HG02840 (cell line): ENCODE measurements around the gene ZNF594.
"Not testable (repeated sequence)": the region's sequence is repeated elsewhere in the genome, so short reads cannot be mapped to it uniquely, and the experiment has no call there.

Experiments
- ATAC-seq: cut with Tn5 transposase; IDR thresholded peaks from one replicate; pipeline ENCODE4 v1.9.1; 2021; ENCODE audit warnings: mild to moderate bottlenecking, moderate library complexity, moderate number of reproducible peaks; ENCODE audit not compliant: unreplicated experiment, low FRiP score

The ZNF594 gene

DNA sequence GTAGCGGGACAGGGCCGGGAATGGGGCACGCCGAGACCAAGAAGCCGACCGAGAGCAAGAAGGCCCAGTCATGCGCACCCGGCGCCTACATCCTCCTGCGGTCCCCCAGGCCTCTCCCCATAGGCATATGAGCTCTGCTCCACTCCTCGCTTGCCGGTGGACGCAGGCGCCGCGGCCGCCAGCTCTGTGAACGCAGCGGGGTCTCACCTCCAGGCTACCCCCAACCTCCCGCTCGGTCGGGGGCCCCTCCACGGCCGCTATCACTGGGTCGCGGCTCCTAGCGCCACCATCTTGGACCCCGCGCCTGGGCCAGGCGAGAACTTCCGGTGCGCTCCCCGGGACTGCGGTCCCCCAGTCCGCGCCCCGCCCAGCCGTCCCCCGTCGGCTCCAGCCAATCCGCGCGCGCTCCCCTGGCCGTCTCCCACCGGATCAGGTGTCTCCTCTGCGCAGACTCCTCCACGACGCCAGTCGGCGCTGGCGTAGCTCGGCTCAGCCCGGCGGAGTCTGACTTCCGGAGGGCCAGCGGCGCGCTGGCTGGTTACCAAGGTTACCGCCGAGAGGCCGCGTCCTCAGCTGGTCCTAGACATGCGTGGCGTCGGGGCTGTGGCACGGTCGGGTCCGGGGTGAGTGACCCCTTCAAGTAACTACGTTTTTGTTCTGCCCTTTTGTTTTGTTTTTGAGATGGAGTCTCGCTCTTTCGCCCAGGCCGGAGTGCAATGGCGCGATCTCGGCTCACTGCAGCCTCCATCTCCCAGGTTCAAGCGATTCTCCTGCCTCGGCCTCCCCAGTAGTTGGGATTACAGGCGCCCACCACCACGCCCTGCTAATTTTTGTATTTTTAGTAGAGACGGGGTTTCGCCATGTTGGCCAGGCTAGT lies at the start of gene ZNF594:
ZNF594 (minus strand) TSS at position 328 of the 877 bp plus-strand sequence. CDS start 7,612 bp downstream, outside the sequence.
- peak; percentile 89 for ATAC-seq

DNA sequence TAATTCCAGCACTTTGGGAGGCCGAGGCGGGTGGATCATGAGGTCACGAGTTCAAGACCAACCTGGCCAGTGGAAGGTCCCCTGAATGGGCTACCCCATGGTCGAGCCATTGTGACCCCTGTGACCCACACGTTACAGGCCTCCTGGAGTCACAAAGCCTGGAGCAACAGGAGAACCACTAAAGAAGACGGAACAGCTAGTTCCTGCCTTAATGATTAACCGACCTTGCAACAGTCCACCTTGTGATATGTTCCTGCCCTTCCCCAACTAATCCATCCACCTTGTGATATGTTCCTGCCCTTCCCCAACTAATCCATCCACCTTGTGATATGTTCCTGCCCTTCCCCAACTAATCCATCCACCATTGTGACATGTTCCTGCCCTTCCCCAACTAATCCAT lies 48.1 kb upstream of the ZNF594 start:
- not testable (repeated sequence) for ATAC-seq

DNA sequence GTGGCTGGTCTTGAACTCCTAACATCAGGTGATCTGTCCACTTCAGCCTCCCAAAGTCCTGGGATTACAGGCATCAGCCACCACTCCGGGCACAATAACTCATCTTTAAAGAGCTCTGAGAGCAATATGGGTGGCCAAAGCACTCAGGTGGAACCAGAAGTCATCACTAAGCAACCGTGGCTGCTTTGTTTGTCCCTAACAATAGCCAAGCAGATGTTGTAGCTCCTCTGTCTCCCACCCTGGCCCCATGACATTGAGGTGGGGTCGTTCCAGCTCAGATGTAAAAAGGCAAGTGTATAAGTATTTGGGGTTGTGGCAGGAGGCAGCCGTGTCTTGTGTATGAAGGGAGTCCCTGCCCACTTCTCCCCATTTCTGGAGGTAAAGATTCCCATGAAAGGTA lies 46.7 kb upstream of the ZNF594 start:
- ATAC-seq = no peak

DNA sequence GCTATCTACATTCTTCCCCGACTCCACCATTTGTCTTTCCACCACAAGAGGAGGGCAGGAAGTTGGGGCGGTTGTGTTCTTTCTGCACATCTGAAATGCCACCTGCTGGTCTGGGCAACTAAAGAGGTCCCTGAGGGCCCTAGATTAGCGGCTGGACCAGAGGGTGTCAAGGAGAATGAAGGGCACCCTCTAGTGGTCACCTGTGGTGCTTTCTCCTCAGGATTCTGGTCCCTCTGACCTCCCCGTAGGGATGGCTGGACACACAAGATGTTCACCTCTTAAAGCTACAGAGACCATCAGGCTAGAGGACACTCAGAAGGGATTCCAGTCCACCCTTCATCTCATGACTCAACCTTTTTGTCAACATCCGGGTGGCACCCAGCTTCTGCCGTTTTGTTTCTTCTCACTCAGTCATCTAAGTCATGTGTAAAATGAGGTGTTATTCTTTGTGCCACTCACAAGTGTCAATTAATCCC lies 45.9 kb upstream of the ZNF594 start:
- no peak for ATAC-seq

DNA sequence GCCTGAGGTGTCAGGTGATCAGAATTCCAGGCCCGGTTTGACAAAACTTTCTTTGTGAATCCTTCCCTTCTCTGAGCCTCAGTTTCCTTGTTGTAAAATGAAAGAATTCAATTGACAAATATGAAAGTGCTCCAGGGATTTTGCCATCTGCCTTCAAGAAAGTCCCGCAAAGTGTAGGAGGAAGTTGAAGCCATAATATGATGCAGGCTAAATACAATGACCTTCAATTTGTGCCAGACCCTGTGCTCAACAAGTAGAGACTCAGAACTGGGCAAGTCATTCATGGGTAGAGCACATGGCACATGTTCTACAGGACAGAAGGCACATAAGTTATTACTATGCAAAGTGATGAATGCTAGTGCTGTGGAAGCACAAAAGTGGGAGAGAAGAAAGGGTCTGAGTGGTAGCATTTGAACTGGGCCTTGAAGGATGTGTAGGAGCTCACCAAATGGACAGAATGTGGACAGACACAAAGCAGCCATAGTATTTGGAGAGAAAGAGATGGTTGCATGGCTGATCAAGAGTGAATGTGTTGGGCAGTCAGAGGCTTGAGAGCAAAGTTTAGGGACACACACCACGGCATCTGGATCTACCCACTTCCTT lies 45.4 kb upstream of the ZNF594 start:
- ATAC-seq = no peak

DNA sequence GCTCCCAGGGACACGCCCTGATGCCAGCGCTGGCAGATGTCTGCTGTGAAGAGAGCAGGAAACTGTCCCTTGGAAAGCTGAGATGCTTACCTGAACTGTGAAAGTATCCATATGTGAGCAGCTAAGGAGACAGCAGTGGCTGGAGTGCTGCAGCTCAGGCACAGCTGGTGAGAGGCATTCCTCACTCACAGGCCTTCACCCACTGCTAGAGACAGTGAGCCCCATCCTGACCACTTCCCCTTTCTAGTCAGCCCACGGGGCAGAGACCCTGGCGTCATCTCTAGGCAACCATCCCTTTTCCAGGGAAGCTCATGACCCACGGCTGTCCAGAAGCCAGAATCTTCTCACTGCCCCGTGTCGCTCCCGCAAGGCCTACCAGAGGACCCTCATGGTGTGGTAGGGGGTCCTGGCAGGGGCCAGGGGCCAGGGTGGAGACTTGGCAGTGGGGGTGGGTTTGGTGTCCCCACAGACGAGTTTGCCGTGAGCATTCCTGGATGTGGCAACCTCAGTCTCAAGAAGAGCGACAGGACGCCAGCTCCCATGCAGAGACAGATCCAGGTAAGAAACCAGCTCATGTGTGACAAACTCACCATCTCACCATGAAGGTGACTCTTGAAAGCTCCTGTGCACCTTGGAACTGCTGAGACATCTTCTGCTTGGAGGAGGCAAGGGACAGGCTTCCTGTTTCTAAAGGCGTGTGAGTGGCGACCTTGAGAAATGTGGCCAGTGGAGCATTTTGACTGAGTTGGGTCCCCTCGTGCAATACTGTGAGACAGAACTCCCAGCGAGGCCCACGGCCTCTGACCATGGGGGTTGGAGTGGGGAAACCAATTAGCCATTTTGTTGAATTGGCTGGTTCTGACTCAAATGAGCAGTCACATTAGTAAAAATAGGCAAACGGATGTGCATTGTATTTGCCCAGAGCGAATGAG lies 43.2 kb upstream of the ZNF594 start, which contains the start of gene SCIMP:
SCIMP (minus strand) TSS at position 216 of the 932 bp plus-strand sequence; CDS start at position 111, 105 bp downstream.
- ATAC-seq = no peak

DNA sequence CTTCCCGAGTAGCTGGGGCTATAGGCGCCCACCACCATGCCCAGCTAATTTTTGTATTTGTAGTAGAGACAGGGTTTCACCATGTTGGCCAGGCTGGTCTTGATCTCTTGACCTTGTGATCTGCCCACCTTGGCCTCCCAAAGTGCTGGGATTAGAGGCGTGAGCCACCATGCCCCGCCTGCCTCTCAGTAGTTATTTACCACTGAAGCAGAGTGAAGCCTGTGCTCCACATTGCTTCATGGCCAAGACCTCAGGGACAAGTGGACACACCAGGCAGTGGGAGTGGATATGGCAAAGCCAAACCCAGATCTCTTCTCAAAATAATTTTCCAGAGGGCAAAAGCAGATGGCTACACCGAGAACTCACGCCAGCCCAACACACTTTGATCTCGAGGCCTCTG lies 41.8 kb upstream of the ZNF594 start:
- ATAC-seq = not testable (repeated sequence)

DNA sequence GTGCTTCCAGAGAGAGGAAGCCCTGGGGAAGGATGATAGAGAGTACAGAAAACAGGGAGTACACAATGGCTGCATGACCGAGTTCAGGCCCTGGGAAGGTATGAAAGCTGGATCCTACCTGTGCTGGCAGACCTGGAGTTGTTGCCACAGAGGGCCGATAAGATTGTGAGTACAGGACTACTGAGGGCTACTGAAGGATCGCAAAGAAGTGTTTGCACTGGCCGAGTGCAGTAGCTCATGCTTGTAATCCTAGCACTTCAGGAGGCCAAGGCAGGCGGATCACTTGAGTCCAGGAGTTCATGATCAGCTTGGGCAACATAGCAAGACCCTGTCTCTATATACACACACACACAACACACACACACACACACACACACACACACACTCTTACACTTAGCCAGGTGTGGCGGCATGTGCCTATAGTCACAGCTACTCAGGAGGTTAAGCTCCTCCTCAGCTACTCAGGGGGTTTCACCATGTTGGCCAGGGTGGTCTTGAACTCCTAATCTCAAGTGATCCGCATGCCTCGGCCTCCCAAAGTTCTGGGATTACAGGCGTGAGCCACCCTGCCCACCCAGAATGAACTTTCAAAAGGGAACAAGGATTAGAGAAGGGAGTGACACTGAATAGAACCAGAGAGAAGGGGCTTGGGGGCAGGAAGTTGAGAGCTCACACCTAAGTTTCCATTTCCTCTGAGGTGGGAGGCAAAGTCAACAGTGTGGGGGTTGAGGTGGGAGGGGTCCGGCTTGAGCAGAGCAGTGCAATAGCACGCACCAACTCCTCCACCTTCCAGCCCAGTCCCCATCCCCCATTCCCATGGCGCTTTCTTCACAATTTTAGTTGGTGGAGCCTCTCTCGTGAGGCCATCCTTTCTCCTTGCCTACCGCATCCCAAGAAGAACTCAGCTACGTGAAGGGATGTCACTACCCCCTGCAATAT lies 35.5 kb upstream of the ZNF594 start:
- ATAC-seq = no peak

DNA sequence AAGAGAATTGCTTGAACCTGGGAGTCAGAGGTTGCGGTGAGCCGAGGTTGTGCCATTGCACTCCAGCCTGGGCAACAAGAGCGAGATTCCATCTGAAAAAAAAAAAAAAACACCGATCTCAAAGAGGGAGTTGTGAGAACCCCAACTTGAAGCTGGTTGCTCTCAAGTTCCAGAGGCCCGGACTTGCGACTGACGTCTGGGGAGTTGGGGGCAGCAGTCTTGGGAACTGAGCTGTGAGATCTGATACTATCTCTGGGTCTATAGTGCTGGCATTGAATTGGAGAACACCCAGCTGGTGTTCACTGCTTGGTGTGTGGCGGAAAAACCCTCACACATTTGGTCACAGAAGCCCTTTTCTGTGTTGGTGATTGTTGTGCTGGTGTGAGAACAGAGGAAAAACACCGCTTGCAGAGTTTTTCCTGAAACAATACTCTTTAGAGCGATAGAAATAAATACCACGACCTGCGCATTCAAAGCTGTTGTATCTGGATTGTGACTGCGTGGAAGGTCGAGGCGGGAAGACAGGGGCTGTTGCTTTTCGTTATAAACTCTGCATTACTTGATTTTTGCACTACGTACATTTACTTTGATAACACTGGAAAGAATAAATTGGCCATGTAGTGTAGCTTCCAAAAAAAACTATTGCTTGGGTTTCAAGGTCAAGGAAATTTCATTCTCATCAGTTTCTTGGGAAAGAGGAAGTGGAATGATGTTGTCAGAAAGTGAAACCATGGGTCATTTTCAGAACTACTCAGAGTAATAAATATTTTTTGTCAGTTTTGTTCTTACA lies 34.2 kb upstream of the ZNF594 start:
- ATAC-seq = no peak

DNA sequence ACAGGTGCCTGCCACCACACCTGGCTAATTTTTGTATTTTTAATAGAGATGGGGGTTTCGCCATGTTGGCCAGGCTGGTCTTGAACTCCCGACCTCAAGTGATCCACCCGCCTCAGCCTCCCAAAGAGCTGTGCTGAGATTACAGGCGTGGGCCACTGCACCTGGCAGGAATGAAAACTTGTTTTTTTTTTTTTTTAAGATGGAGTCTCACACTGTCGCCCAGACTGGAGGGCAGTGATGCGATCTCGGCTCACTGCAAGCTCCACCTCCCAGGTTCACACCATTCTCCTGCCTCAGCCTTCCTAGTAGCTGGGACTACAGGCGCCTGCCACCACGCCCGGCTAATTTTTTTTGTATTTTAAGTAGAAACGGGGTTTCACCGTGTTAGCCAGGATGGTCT lies 30.2 kb upstream of the ZNF594 start:
- ATAC-seq = not testable (repeated sequence)

DNA sequence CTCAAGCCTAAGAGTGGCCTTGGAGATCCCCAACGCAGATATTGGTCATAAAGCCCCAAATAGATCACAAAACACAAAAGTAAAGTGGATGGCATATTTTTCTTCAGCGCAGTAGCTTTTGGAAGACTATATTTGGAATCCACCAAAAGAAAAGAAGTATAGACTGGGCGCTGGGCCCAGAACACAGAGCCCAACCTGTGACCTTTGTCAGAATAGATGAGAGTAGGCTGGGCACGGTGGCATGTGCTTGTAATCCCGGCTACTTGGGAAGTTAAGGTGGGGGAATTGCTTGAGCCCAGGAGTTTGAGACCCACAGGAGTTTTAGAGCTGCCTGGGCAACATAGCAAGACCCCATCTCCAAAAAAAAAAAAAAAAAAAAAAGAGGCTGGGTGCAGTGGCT lies 28.4 kb upstream of the ZNF594 start:
- ATAC-seq = no peak

DNA sequence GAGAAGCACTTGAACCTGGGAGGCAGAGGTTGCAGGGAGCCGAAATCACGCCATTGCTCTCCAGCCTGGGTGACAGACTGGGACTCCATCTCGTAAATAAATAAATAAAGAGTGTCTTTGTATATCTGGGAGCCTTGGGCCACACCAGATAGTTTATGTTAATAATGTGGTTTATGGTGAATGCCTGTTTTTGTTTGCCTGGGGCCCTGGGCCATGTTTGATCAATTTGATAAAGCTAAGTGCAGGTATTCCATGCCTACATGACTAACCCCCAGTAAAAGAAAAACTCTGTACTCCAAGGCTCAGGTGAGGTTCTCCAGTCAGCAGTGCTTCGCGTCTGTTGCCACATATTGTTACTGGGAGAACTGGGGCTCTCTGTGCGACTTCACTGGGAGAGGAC lies 27.9 kb upstream of the ZNF594 start:
- no peak for ATAC-seq

DNA sequence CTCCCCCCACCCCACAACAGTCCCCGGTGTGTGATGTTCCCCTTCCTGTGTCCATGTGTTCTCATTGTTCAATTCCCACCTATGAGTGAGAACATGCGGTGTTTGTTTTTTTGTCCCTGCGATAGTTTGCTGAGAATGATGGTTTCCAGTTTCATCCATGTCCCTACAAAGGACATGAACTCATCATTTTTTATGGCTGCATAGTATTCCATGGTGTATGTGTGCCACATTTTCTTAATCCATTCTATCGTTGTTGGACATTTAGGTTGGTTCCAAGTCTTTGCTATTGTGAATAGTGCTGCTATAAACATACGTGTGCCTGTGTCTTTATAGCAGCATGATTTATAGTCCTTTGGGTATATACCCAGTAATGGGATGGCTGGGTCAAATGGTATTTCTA lies 25.9 kb upstream of the ZNF594 start:
- ATAC-seq = not testable (repeated sequence)

DNA sequence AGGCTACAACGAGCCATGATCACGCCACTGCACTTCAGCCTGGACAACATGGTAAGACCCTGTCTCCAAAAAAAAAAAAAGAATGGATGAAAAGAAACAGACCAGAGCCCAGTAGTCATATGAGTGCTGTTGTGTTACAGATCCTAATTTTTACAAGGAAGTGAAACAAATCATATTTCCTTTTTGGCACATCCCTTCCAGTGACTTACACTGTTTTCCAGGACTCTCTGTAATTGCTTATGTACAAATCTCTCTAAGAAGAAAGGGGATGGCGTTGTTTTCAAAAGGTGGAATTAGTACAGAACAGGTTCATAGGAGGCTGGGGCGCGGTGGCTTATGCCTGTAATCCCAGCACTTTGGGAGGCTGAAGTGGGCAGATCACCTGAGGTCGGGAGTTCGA lies 19.8 kb upstream of the ZNF594 start:
- no peak for ATAC-seq

DNA sequence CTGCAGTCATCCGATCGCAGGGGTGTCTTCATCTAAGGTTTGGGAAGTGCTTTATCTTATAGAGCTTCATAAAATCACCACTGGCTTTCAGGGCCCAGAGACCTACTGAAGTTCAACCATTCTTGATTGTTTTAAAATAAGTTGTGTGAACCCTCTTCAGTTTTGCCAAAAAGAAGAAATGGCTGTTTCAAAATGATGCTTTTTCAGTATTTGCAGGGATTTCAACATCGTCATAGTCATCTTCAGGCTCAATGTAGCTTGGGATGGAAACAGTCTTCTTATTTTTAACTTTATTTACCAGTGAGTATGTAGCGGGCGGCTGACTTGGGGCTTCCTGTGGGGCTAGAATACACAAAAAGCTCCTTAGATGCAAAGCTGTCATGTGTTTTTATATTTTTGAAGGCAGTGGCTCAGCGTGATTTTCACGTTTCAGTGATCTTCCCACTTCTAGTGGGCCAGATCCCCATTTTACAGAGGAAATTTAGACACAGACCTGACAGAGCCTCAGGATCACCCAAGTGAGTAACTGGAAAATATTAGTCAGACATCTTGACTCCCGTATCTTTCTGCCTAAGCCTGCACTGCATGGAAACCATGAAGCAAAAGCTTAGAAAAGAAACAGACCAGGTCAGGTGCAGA lies 19.1 kb upstream of the ZNF594 start:
- no peak for ATAC-seq

DNA sequence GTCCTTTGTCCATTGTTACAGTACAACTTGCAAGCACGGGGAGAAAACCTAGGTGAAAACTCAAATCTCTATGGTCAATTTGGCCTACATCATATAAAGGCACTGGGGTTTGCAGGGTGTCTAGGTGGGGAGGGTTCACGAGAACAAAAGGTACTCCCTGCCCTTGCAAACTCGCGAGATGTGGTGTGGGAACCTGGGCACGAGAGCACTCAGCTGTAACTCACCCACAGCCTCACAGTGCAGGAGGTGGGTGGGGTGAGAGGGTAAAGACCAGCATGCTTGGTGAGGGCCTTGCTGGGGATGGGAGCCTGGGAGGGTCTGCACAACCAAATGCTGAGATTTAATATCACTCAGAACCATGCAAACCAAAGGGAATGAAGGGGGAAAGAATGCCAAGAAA lies 18.4 kb upstream of the ZNF594 start:
- ATAC-seq = no peak

DNA sequence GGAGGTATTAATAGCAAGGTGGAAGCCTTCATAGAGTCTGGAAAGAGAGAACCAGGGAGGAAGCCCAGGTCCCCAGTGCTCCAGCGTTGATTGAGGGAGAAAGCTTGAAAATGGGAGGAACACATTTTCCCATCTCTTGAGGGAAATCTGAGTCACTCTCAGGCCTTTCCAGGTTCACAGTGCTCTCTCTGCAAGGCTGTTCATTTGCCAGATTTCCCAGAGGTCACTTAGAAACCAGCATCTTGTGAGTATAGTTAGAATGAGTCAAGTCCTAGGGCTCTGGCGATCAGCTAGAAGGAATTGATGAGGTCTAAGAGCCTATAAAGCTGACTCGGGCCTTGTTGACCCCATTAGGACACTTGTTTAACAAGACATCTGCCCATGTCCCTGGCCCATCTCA lies 17.7 kb upstream of the ZNF594 start:
- no peak for ATAC-seq

DNA sequence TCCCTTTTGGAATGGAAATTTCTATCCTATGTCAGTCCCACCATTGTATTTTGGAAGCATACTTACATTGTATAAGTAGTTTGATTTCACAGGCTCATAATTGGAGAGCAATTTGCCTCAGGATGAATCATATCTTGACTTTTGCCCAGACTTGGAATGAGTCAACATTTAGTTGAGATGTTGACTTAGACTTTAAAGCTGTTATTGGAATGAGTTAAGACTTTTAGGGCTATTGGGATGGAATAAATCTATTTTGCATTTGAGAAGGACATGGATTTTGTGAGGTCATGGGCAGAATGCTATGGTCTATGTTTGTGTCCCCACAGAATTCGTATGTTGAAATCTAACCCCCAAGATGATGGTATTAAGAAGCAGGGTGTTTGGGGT lies 12.2 kb upstream of the ZNF594 start:
- ATAC-seq = no peak
